NOMO-1 treated with dmso at 0.1 percent for 144 hours (cell line): ENCODE results near the gene TBRG1.
"Not testable (repeated sequence)": the region's sequence is repeated elsewhere in the genome, so short reads cannot be mapped to it uniquely, and the experiment has no call there.

ENCODE experiments used
- DNase-seq: peaks from one replicate; lab custom pipeline; 2025; ENCODE audit not compliant: unreplicated experiment; lab: John Stamatoyannopoulos, UW

The TBRG1 gene

GRCh38 chr11:124622531-124623451 is at the start of gene TBRG1:
TSS of gene TBRG1 (plus strand) at chr11:124622864. CDS start at chr11:124623084, 220 bp downstream.
- DNase-seq: peak; percentile 65

GRCh38 chr11:124577716-124578427 is 44.8 kb upstream of the TBRG1 start:
- no peak for DNase-seq

- no peak for DNase-seq
Observed at GRCh38 chr11:124578761-124579160, 43.9 kb upstream of the TBRG1 start.

- DNase-seq: no peak
Observed at GRCh38 chr11:124581817-124582216, 40.8 kb upstream of the TBRG1 start.

- DNase-seq: no peak
Observed at GRCh38 chr11:124582565-124582964, 40.1 kb upstream of the TBRG1 start.

- no peak for DNase-seq
Observed at GRCh38 chr11:124583781-124584180, 38.9 kb upstream of the TBRG1 start.

GRCh38 chr11:124584681-124585372 is 37.8 kb upstream of the TBRG1 start:
- DNase-seq: no peak

GRCh38 chr11:124586238-124586860 is 36.3 kb upstream of the TBRG1 start:
- no peak for DNase-seq

- DNase-seq: no peak
Observed at GRCh38 chr11:124591430-124591829, 31.2 kb upstream of the TBRG1 start.

GRCh38 chr11:124592627-124593026 is 30.0 kb upstream of the TBRG1 start:
- DNase-seq: no peak

GRCh38 chr11:124595302-124595701 is 27.4 kb upstream of the TBRG1 start:
- no peak for DNase-seq

- no peak for DNase-seq
Observed at GRCh38 chr11:124597626-124598025, 25.0 kb upstream of the TBRG1 start.

GRCh38 chr11:124600621-124601320 is 21.9 kb upstream of the TBRG1 start:
- no peak for DNase-seq

- no peak for DNase-seq
Observed at GRCh38 chr11:124602193-124602592, 20.5 kb upstream of the TBRG1 start.

GRCh38 chr11:124602723-124603122 is 19.9 kb upstream of the TBRG1 start:
- DNase-seq: not testable (repeated sequence)

GRCh38 chr11:124605719-124606118 is 16.9 kb upstream of the TBRG1 start:
- peak; percentile 40 for DNase-seq

GRCh38 chr11:124608147-124608546 is 14.5 kb upstream of the TBRG1 start:
- DNase-seq: no peak

GRCh38 chr11:124610295-124610694 is 12.4 kb upstream of the TBRG1 start:
- no peak for DNase-seq

GRCh38 chr11:124611064-124611463 is 11.6 kb upstream of the TBRG1 start, which contains the start of gene PANX3:
TSS of gene PANX3 (plus strand) at chr11:124611428. CDS start at chr11:124611557, 129 bp downstream.
- no peak for DNase-seq

GRCh38 chr11:124612045-124612444 is 10.6 kb upstream of the TBRG1 start:
- no peak for DNase-seq
